HepG2 (cell line): ENCODE results near the gene RPS6KA2. TPM values are rescaled to one million over a fixed set of nuclear protein-coding genes. Genes with fewer than 3 reads are reported as not detected.

ENCODE experiments used
- ATF7-NPFF ChIP-seq: sonication (generic); formaldehyde crosslinking; IDR thresholded peaks from 2 replicates; pipeline ENCODE4 v1.8.1; 2023; ENCODE audit warnings: mild to moderate bottlenecking, low read depth, missing genetic modification reagents, moderate library complexity
- BATF2 ChIP-seq: sonication (generic); formaldehyde crosslinking; IDR thresholded peaks from 2 replicates; pipeline ENCODE4 v1.8.0; 2022; ENCODE audit warnings: mild to moderate bottlenecking, missing genetic modification reagents, moderate library complexity
- CEBPG ChIP-seq: IDR thresholded peaks from 2 replicates; pipeline ENCODE4 v1.6.1; 2016
- DR1 ChIP-seq: sonication (generic); formaldehyde crosslinking; IDR thresholded peaks from 2 replicates; pipeline ENCODE4 v1.8.0; 2021; ENCODE audit warnings: mild to moderate bottlenecking, missing genetic modification reagents, inconsistent platforms
- FOXA3 ChIP-seq: IDR thresholded peaks from 2 replicates; pipeline ENCODE4 v1.6.1; 2016; ENCODE audit warnings: missing genetic modification reagents, missing compliant biosample characterization
- KAT2B ChIP-seq: fragments of 150-350 bp; IDR thresholded peaks from 2 replicates; pipeline ENCODE4 v1.6.1; 2014; ENCODE audit warnings: low read depth, low read length, borderline replicate concordance
- NFAT5 ChIP-seq: sonication (generic); formaldehyde crosslinking; IDR thresholded peaks from 2 replicates; pipeline ENCODE4 v1.4.0; 2020; ENCODE audit warnings: missing genetic modification reagents
- PBX3 ChIP-seq: sonication (generic); formaldehyde crosslinking; IDR thresholded peaks from 2 replicates; pipeline ENCODE4 v1.8.1; 2023; ENCODE audit warnings: missing genetic modification reagents, inconsistent platforms, borderline replicate concordance
- POGZ ChIP-seq: sonication (generic); formaldehyde crosslinking; IDR thresholded peaks from 2 replicates; pipeline ENCODE4 v1.4.0; 2020; ENCODE audit warnings: mild to moderate bottlenecking, missing genetic modification reagents
- RORA ChIP-seq: sonication (generic); formaldehyde crosslinking; IDR thresholded peaks from 2 replicates; pipeline ENCODE4 v1.5.0; 2020; ENCODE audit warnings: mild to moderate bottlenecking, missing genetic modification reagents, moderate library complexity
- SMAD3 ChIP-seq: sonication (generic); formaldehyde crosslinking; IDR thresholded peaks from 2 replicates; pipeline ENCODE4 v1.4.0; 2020; ENCODE audit warnings: missing genetic modification reagents
- SRSF4 ChIP-seq: fragments of 200-400 bp; formaldehyde crosslinking; IDR thresholded peaks from one replicate; pipeline ENCODE4 v1.6.1; 2018; ENCODE audit warnings: mild to moderate bottlenecking, low read depth, low read length, moderate library complexity; ENCODE audit not compliant: poor library complexity, severe bottlenecking
- THAP8 ChIP-seq: sonication (generic); formaldehyde crosslinking; IDR thresholded peaks from 2 replicates; pipeline ENCODE4 v1.5.1; 2020; ENCODE audit warnings: missing genetic modification reagents, mild to moderate bottlenecking, borderline replicate concordance
- TRIM24 ChIP-seq: sonication (generic); formaldehyde crosslinking; IDR thresholded peaks from 2 replicates; pipeline ENCODE4 v1.8.0; 2022; ENCODE audit warnings: mild to moderate bottlenecking, missing genetic modification reagents
- YEATS2 ChIP-seq: sonication (generic); formaldehyde crosslinking; IDR thresholded peaks from 2 replicates; pipeline ENCODE4 v1.4.0; 2020; ENCODE audit warnings: missing genetic modification reagents, borderline replicate concordance
- ZC3H13 ChIP-seq: sonication (generic); formaldehyde crosslinking; IDR thresholded peaks from 2 replicates; pipeline ENCODE4 v1.8.1; 2023; ENCODE audit warnings: mild to moderate bottlenecking, missing genetic modification reagents, moderate library complexity
- ZFAT ChIP-seq: sonication (generic); formaldehyde crosslinking; conservative IDR thresholded peaks from 2 replicates; pipeline ENCODE4 v1.8.1; 2023; ENCODE audit warnings: missing genetic modification reagents, inconsistent platforms
- ZFP91 ChIP-seq: sonication (generic); formaldehyde crosslinking; IDR thresholded peaks from 2 replicates; pipeline ENCODE4 v1.9.0; 2022; ENCODE audit warnings: missing genetic modification reagents, mild to moderate bottlenecking, borderline replicate concordance
- ZNF205 ChIP-seq: IDR thresholded peaks from 2 replicates; pipeline ENCODE4 v1.6.1; 2018; ENCODE audit warnings: missing biosample characterization, missing genetic modification reagents
- ZNF232 ChIP-seq: sonication (generic); formaldehyde crosslinking; IDR thresholded peaks from 2 replicates; pipeline ENCODE4 v1.4.0; 2020; ENCODE audit warnings: missing genetic modification reagents, borderline replicate concordance
- ZNF282 ChIP-seq: fragments of 450-650 bp; IDR thresholded peaks from 2 replicates; pipeline ENCODE4 v1.6.1; 2018; ENCODE audit not compliant: partially characterized antibody
- polyA plus RNA-seq, 8 experiments: library from polyadenylated mRNA; depleted of rRNA in 3 of 8; stranded (reverse) in 7 of 8; unstranded in 1 of 8; fragments of >200 nt; fragmentation: Illumina TruSeq in 4 of 8; extraction: Trizol in 4 of 8; gene quantifications; 2 replicates each; pipeline versions ENCODE4 v1.2.1 to v1.2.3, GENCODE V29; 2011 to 2016; ENCODE audit warnings: low read depth in 4 of 8, missing spikeins in 1 of 8, mixed read lengths in 1 of 8; ENCODE audit not compliant: insufficient read depth in 1 of 8
- total RNA-seq, 5 experiments: library from RNA; depleted of rRNA; stranded (reverse); fragments of >200 nt; fragmentation: Illumina TruSeq; extraction: Trizol; gene quantifications; 2 replicates each; pipeline ENCODE4 v1.2.3, GENCODE V29; 2016; ENCODE audit warnings: low read depth in 1 of 5

RPS6KA2 gene
- total and polyA plus RNA-seq, 2 of the 13 experiments (the other 11 are each of a cell fraction or from before 2014, with no cell fraction given): 0.22 to 0.38 TPM

GRCh38 chr6:166360243-166361076, 266.6 kb downstream of the RPS6KA2 start (continued):
- TF ChIP-seq ZFP91 (CRISPR knock-in tag): no peak; the same call in 1 of the 2 replicates
- no peak for TF ChIP-seq ZFAT (CRISPR knock-in tag)
- TF ChIP-seq ZC3H13 (CRISPR knock-in tag): no peak
- no peak for TF ChIP-seq ATF7-NPFF
- no peak for TF ChIP-seq FOXA3 (CRISPR knock-in tag)
- no peak for TF ChIP-seq NFAT5
- no peak for TF ChIP-seq TRIM24
- no peak for TF ChIP-seq KAT2B
- no peak for TF ChIP-seq ZNF205
- no peak for TF ChIP-seq ZNF232 (CRISPR knock-in tag)
- TF ChIP-seq DR1 (CRISPR knock-in tag): no peak
- TF ChIP-seq RORA (CRISPR knock-in tag): no peak
- no peak for TF ChIP-seq BATF2 (CRISPR knock-in tag)
- no peak for TF ChIP-seq YEATS2 (CRISPR knock-in tag)
- no peak for TF ChIP-seq SMAD3
- no peak for TF ChIP-seq THAP8 (CRISPR knock-in tag)
- TF ChIP-seq SRSF4: no peak
- TF ChIP-seq CEBPG: no peak
- TF ChIP-seq PBX3 (CRISPR knock-in tag): no peak
- TF ChIP-seq ZNF282: no peak
- no peak for TF ChIP-seq POGZ (CRISPR knock-in tag)
